ENCODE measurements around the gene TIMM17B.

The TIMM17B gene

GRCh38 chrX:48918643-48919340 is 21.2 kb upstream of the TIMM17B start, which contains the start of gene PIM2:
Gene PIM2 (minus strand): TSS chrX:48919024. CDS start chrX:48918834, 190 bp downstream.
- DNase-seq, result peak; percentile 97

GRCh38 chrX:48918301-48918642 is 20.7 kb upstream of the TIMM17B start:
- no peak for DNase-seq

GRCh38 chrX:48917139-48918001 is 19.8 kb upstream of the TIMM17B start:
- peak; percentile 94 for DNase-seq

GRCh38 chrX:48914593-48915493 is 17.3 kb upstream of the TIMM17B start:
- no peak for DNase-seq

- DNase-seq, result no peak
Observed at GRCh38 chrX:48913605-48914366, 16.2 kb upstream of the TIMM17B start.

- DNase-seq, result peak; percentile 89
Observed at GRCh38 chrX:48911412-48912182, 14.0 kb upstream of the TIMM17B start, which contains the start of gene SLC35A2. Gene SLC35A2 (minus strand): TSS chrX:48911646. CDS start chrX:48911636, 10 bp downstream.

GRCh38 chrX:48910926-48911411 is 13.4 kb upstream of the TIMM17B start:
- DNase-seq, result no peak

- DNase-seq, result no peak
Observed at GRCh38 chrX:48909703-48910294, 12.2 kb upstream of the TIMM17B start.

GRCh38 chrX:48908600-48908999 is 11.0 kb upstream of the TIMM17B start:
- DNase-seq, result no peak

- no peak for DNase-seq
Observed at GRCh38 chrX:48905090-48905790, 7.7 kb upstream of the TIMM17B start.

- no peak for DNase-seq
Observed at GRCh38 chrX:48904626-48905025, 7.1 kb upstream of the TIMM17B start.

- DNase-seq, result no peak
Observed at GRCh38 chrX:48904180-48904579, 6.6 kb upstream of the TIMM17B start.

GRCh38 chrX:48903290-48903689 is 5.7 kb upstream of the TIMM17B start:
- DNase-seq, result no peak

- no peak for DNase-seq
Observed at GRCh38 chrX:48902776-48903175, 5.2 kb upstream of the TIMM17B start.

- DNase-seq, result no peak
Observed at GRCh38 chrX:48902135-48902534, 4.6 kb upstream of the TIMM17B start.

GRCh38 chrX:48901069-48901468 is 3.5 kb upstream of the TIMM17B start:
- DNase-seq, result no peak

- no peak for DNase-seq
Observed at GRCh38 chrX:48899078-48899410, 1.5 kb upstream of the TIMM17B start.

- DNase-seq, result peak; percentile 78
Observed at GRCh38 chrX:48897157-48897624, 377 bp downstream of the TIMM17B start.

GRCh38 chrX:48896611-48897011 is 957 bp downstream of the TIMM17B start:
- no peak for DNase-seq

GRCh38 chrX:48894891-48895290 is 2.7 kb downstream of the TIMM17B start:
- no peak for DNase-seq
